Measurements from ENCODE around the gene ZNF267.

Gene ZNF267

GRCh38 chr16:31862761-31863160 lies 10.8 kb upstream of the ZNF267 start:
- H3K4me3 ChIP-seq (ENCODE audit: low read depth, low read length), result no peak overlapping the region
- TF ChIP-seq CTCF (IDR thresholded peaks at IDR 0.05; ENCODE audit: insufficient read depth, low read depth, low read length, missing control alignments), result no peak
- DNase-seq (ENCODE audit: low read depth), result no peak

DNA sequence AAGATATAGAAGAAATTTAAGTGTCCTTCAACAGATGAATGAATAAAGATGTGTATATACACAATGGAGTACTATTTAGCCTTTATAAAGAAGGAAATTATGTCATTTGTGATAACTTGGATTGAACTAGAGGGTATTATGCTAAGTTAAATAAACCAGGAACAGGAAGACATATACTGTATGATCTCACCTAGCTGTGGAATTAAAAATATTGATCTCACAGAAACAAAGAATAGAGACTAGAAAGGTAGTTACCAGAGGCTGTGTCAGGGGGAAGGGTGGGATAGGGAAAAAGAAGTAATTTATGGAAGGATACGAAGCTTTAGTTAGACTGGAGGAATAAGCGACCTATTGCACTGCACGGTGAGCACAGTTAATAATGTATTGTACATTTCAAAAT lies 5.4 kb upstream of the ZNF267 start:
- H3K4me3 ChIP-seq (ENCODE audit: low read depth, low read length), result no peak overlapping the region
- no peak for DNase-seq (ENCODE audit: low read depth)
- TF ChIP-seq CTCF (IDR thresholded peaks at IDR 0.05; ENCODE audit: insufficient read depth, low read depth, low read length, missing control alignments), result no peak

DNA sequence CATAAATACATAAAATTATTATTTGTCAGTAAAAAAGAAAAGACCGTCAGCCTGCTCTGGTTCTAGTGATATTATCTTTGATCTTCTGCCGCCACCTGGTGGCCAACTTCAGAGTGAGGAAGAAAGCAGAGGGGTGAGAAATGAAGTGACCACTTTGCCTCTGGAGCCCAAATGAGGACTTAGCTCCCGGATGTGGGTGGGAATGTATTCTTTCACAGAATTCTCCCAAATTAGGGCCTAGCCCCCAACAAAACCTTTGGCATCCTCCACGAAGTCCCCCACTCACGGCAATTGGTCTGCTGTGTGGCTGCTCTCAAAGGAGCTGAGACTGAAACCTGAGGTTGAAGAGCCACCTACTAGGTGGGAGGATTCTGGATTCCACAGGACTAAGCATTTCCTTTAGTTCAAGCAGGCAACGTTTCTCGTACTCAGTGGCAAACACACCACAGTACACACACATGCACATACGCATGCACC lies 4.9 kb upstream of the ZNF267 start:
- no peak overlapping the region; the same call in 1 of the 2 replicates for H3K4me3 ChIP-seq (ENCODE audit: low read depth, low read length)
- peak; percentile 79 for DNase-seq (ENCODE audit: low read depth)
- peak; percentile 51 for TF ChIP-seq CTCF (IDR thresholded peaks at IDR 0.05; ENCODE audit: insufficient read depth, low read depth, low read length, missing control alignments)

DNA sequence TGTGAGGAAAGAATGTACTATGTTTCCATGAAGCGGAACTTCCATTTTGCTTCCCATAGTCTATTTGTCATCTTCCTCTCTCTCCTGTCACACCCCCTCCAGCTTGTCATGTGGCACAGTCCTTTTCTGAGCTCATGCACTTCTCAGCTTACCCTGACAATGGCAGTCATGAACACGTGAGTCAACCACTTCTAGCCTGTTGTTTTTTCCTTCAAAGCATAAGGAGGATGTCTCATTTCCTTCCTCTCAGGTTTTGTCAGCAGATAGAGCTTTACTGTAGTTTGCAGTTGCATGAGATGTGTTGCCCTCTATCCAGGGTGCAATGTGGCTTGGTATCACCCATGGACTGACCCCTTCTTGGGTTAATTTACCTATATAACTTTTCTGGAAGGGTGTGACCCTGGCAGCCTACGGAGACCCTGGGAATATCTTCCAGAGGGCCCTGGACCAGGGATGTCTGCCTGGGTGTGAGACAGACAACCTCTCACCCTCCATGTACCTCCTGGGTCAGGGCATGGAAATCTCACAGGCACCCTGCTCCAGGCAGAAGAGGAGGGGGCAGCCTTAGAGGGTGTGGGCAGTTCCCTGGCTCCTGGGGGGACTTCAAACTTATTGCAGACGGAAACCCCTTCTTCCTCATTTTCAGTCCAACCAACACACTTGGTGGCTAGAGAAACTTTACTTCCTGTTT lies 4.0 kb upstream of the ZNF267 start:
- no peak overlapping the region for H3K4me3 ChIP-seq (ENCODE audit: low read depth, low read length)
- DNase-seq (ENCODE audit: low read depth), result peak; percentile 78
- no peak for TF ChIP-seq CTCF (IDR thresholded peaks at IDR 0.05; ENCODE audit: insufficient read depth, low read depth, low read length, missing control alignments)

- TF ChIP-seq CTCF (IDR thresholded peaks at IDR 0.05; ENCODE audit: insufficient read depth, low read depth, low read length, missing control alignments), result no peak
- H3K4me3 ChIP-seq (ENCODE audit: low read depth, low read length), result no peak overlapping the region
- no peak for DNase-seq (ENCODE audit: low read depth)
These were observed 2.8 kb upstream of the ZNF267 start for GRCh38 chr16:31870809-31871208.

- no peak for DNase-seq (ENCODE audit: low read depth)
- TF ChIP-seq CTCF (IDR thresholded peaks at IDR 0.05; ENCODE audit: insufficient read depth, low read depth, low read length, missing control alignments), result no peak
- no peak overlapping the region for H3K4me3 ChIP-seq (ENCODE audit: low read depth, low read length)
These were observed 2.1 kb upstream of the ZNF267 start for GRCh38 chr16:31871510-31871909.

- no peak for TF ChIP-seq CTCF (IDR thresholded peaks at IDR 0.05; ENCODE audit: insufficient read depth, low read depth, low read length, missing control alignments)
- H3K4me3 ChIP-seq (ENCODE audit: low read depth, low read length), result no peak overlapping the region
- DNase-seq (ENCODE audit: low read depth), result no peak
These were observed 1.4 kb upstream of the ZNF267 start for GRCh38 chr16:31872201-31872600.

Data from GM12865 (cell line).